Measurements from ENCODE around the gene CAMK2N2. TPM values are rescaled to one million over a fixed set of nuclear protein-coding genes. Genes with fewer than 3 reads are reported as not detected.

Gene CAMK2N2
- total and polyA plus RNA-seq, 9 of the 15 experiments (the other 6 are each of a cell fraction or from before 2014, with no cell fraction given): 0.08 to 0.22 (median 0.11) TPM; not detected in 5

DNA sequence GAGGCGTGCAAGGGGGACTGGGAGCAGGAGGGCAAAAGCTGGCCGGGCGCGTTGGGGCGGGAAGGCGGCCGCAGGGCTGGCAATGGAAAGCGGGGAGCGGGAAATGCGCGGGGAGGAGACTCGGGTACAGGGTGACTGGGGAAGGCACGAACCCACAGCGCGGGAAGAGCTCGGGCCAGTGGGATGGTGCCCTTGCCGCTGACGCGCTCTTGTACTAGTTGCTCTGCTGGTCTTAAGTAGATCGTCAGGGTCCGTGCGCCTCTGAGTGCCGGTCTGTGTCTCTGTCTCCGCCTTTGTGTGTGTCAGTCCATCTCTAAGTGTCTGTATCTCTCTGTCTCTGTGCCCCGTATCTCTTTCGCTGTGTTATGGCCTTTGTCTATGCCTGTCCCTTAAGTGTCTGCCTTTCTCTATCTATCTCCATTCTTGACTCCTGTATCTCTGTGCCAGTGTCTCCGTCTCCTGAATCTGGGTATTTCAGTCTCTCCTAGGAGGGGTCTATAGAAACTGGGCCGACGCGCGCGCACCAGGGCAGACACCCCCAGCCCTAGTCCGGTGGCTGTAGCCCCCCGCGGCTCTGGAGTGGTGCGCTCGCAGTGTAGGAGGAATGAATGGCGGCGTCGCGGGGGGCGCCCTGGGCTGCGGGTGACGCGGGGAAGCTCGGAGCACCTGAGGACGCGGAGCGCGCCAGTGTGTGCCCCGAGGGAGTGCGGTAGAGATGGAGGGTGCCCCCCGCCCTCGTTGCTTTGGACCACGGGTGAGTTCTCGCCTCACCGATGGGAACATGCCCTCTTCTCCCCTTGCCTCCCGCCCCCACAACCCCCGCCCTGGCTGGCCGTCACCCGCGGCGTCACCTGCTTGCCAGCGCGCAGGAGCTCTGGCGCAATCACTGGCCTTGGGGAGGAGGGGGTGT is 756 bp upstream of the CAMK2N2 start:
- peak in 3 of 4 experiments; percentile 31 to 45 (median 34) for DNase-seq (ENCODE audit: extremely low read depth in 1 of 4, low spot score in 3 of 4)
- no peak overlapping the region for H3K27ac ChIP-seq (ENCODE audit: extremely low read depth, low read depth, low read length)
- CTCF ChIA-PET (ENCODE audit: low intra/inter-chr PET ratio): no interaction called here
- 0 out of 2 replicates have a peak, but pooled peaks have one; percentile 34 for TF ChIP-seq EGR1 (conservative IDR thresholded peaks at IDR 0.05)
- TF ChIP-seq NFE2 (IDR thresholded peaks at IDR 0.05; ENCODE audit: low read depth): no peak
- 0 out of 2 replicates have a peak, but pooled peaks have one; percentile 27 for TF ChIP-seq EHMT2 (IDR thresholded peaks at IDR 0.05)
- no peak for TF ChIP-seq ADNP (tag; IDR thresholded peaks at IDR 0.05)
- no peak for TF ChIP-seq NFRKB (IDR thresholded peaks at IDR 0.05; ENCODE audit: low read depth)
- no peak for TF ChIP-seq ZNF124 (CRISPR knock-in tag; IDR thresholded peaks at IDR 0.05)
- TF ChIP-seq RUNX1 (IDR thresholded peaks at IDR 0.05; ENCODE audit: low read depth): no peak
- TF ChIP-seq PTBP1 (IDR thresholded peaks at IDR 0.05; ENCODE audit: low read depth, low read length): no peak
- TF ChIP-seq, protein P1, sequence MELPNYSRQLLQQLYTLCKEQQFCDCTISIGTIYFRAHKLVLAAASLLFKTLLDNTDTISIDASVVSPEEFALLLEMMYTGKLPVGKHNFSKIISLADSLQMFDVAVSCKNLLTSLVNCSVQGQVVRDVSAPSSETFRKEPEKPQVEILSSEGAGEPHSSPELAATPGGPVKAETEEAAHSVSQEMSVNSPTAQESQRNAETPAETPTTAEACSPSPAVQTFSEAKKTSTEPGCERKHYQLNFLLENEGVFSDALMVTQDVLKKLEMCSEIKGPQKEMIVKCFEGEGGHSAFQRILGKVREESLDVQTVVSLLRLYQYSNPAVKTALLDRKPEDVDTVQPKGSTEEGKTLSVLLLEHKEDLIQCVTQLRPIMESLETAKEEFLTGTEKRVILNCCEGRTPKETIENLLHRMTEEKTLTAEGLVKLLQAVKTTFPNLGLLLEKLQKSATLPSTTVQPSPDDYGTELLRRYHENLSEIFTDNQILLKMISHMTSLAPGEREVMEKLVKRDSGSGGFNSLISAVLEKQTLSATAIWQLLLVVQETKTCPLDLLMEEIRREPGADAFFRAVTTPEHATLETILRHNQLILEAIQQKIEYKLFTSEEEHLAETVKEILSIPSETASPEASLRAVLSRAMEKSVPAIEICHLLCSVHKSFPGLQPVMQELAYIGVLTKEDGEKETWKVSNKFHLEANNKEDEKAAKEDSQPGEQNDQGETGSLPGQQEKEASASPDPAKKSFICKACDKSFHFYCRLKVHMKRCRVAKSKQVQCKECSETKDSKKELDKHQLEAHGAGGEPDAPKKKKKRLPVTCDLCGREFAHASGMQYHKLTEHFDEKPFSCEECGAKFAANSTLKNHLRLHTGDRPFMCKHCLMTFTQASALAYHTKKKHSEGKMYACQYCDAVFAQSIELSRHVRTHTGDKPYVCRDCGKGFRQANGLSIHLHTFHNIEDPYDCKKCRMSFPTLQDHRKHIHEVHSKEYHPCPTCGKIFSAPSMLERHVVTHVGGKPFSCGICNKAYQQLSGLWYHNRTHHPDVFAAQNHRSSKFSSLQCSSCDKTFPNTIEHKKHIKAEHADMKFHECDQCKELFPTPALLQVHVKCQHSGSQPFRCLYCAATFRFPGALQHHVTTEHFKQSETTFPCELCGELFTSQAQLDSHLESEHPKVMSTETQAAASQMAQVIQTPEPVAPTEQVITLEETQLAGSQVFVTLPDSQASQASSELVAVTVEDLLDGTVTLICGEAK (IDR thresholded peaks at IDR 0.05): peak; percentile 32; the same call in 1 of the 2 replicates
- TF ChIP-seq, protein P1 (CRISPR knock-in tag; IDR thresholded peaks at IDR 0.05): no peak
- TF ChIP-seq, protein P2, sequence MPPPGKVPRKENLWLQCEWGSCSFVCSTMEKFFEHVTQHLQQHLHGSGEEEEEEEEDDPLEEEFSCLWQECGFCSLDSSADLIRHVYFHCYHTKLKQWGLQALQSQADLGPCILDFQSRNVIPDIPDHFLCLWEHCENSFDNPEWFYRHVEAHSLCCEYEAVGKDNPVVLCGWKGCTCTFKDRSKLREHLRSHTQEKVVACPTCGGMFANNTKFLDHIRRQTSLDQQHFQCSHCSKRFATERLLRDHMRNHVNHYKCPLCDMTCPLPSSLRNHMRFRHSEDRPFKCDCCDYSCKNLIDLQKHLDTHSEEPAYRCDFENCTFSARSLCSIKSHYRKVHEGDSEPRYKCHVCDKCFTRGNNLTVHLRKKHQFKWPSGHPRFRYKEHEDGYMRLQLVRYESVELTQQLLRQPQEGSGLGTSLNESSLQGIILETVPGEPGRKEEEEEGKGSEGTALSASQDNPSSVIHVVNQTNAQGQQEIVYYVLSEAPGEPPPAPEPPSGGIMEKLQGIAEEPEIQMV (tag; conservative IDR thresholded peaks at IDR 0.05; ENCODE audit: low read depth): no peak
- TF ChIP-seq ZNF41 (CRISPR knock-in tag; conservative IDR thresholded peaks at IDR 0.05): no peak

More for the DNA sequence above, 756 bp upstream of the CAMK2N2 start:
- H3K9ac ChIP-seq (ENCODE audit: insufficient read depth in 1 of 2, low read depth in 2 of 2, low read length in 2 of 2): peak overlapping the region in 1 of 2 experiments; percentile 83; a peak in 2 of 4 replicates
- no peaks in the 10 kb centered on the region for H3K9me1 ChIP-seq (ENCODE audit: control insufficient read depth, insufficient read depth, low read length)
- peak overlapping the region; percentile 42 for H3K4me3 ChIP-seq
- H3K9me3 ChIP-seq (replicated peaks; ENCODE audit: control insufficient read depth, insufficient read depth, low read depth, low read length): no peaks in the 10 kb centered on the region
- H3K79me2 ChIP-seq (ENCODE audit: control insufficient read depth, insufficient read depth, low read length): no peaks in the 10 kb centered on the region
- WGBS (ENCODE audit: insufficient coverage, low coverage, missing lambda C conversion rate): 13% methylated on average over 42 of the region's 66 CpGs
- in situ Hi-C loops (cut with MboI): no loop called here
- H3K4me1 ChIP-seq (replicated peaks in 1 of 2; ENCODE audit: control insufficient read depth in 2 of 2, insufficient read depth in 2 of 2, low read length in 2 of 2): peaks cover 14 to 36% of the 10 kb centered on the region in 2 experiments; a peak in 4 of 5 replicates
- FAIRE-seq: no peak
- no peaks in the 10 kb centered on the region for H3K36me3 ChIP-seq (ENCODE audit: control insufficient read depth, insufficient read depth, low read length)
- H3K27me3 ChIP-seq (ENCODE audit: control insufficient read depth in 2 of 2, insufficient read depth in 2 of 2, low read length in 2 of 2): peaks cover 10 to 31% of the 10 kb centered on the region in 2 experiments; a peak in 4 of 5 replicates
- POLR2A ChIA-PET: interaction anchor here (0.5 to 1.9 kb wide), 3 partner anchors 13 to 864 kb away, joined by 3 to 4 read pairs (median 3); partner anchors contain the start of gene EEF1AKMT4
- peak overlapping the region; percentile 72 for H2AFZ ChIP-seq (ENCODE audit: low read depth, low read length)
- ATAC-seq: peak; percentile 30
- no TSS peak for BruUV-seq (replicated peaks)
- peaks cover 25% of the 10 kb centered on the region for H4K20me1 ChIP-seq (replicated peaks; ENCODE audit: control insufficient read depth, insufficient read depth, low read length)
- H3K4me2 ChIP-seq (ENCODE audit: insufficient read depth, low read length): peak overlapping the region; percentile 82
- intact Hi-C loops (cut with micrococcal nuclease): no loop called here

Data from K562 (cell line).